GM18873 (cell line): ENCODE data around the gene HAPLN1.
A peak's percentile ranks its signal among the peaks of the same experiment; 100 is the strongest.

Experiments used
- ATAC-seq: cut with Tn5 transposase; IDR thresholded peaks from one replicate; pipeline ENCODE4 v1.9.1; 2021; ENCODE audit warnings: mild to moderate bottlenecking, moderate library complexity, moderate number of reproducible peaks; ENCODE audit not compliant: unreplicated experiment, low FRiP score

The HAPLN1 gene

GRCh38 chr5:83718936-83719495 lies 1.6 kb downstream of the HAPLN1 start:
- ATAC-seq, result no peak

- ATAC-seq, result peak; percentile 79
Observed at GRCh38 chr5:83718195-83718825, 2.3 kb downstream of the HAPLN1 start.

GRCh38 chr5:83715236-83716065 lies 5.2 kb downstream of the HAPLN1 start:
- no peak for ATAC-seq

- ATAC-seq, result no peak
Observed at GRCh38 chr5:83714810-83715209, 5.8 kb downstream of the HAPLN1 start.

- ATAC-seq, result peak; percentile 76
Observed at GRCh38 chr5:83711982-83712601, 8.6 kb downstream of the HAPLN1 start.

GRCh38 chr5:83709973-83710372 lies 10.7 kb downstream of the HAPLN1 start:
- ATAC-seq, result no peak

- no peak for ATAC-seq
Observed at GRCh38 chr5:83708170-83708569, 12.5 kb downstream of the HAPLN1 start.

GRCh38 chr5:83703059-83703458 lies 17.6 kb downstream of the HAPLN1 start:
- ATAC-seq, result no peak

- no peak for ATAC-seq
Observed at GRCh38 chr5:83701886-83702285, 18.8 kb downstream of the HAPLN1 start.

- ATAC-seq, result no peak
Observed at GRCh38 chr5:83689881-83690280, 30.8 kb downstream of the HAPLN1 start.

GRCh38 chr5:83688281-83688680 lies 32.4 kb downstream of the HAPLN1 start:
- no peak for ATAC-seq

- ATAC-seq, result no peak
Observed at GRCh38 chr5:83687124-83687619, 33.5 kb downstream of the HAPLN1 start.

GRCh38 chr5:83686251-83686650 lies 34.4 kb downstream of the HAPLN1 start:
- no peak for ATAC-seq

GRCh38 chr5:83683836-83684235 lies 36.8 kb downstream of the HAPLN1 start:
- no peak for ATAC-seq

GRCh38 chr5:83672646-83673045 lies 48.0 kb downstream of the HAPLN1 start:
- ATAC-seq, result no peak

- ATAC-seq, result no peak
Observed at GRCh38 chr5:83672158-83672557, 48.5 kb downstream of the HAPLN1 start.

GRCh38 chr5:83665631-83666030 lies 55.0 kb downstream of the HAPLN1 start:
- no peak for ATAC-seq

- no peak for ATAC-seq
Observed at GRCh38 chr5:83662558-83662957, 58.1 kb downstream of the HAPLN1 start.

GRCh38 chr5:83657807-83658525 lies 62.7 kb downstream of the HAPLN1 start:
- no peak for ATAC-seq

- ATAC-seq, result no peak
Observed at GRCh38 chr5:83654427-83654994, 66.1 kb downstream of the HAPLN1 start.
